Endothelial cell of umbilical vein (primary cell): Measurements from ENCODE around the gene TCF7L2.

ENCODE experiments used
- CTCF ChIP-seq, 2 donors: IDR thresholded peaks; 1 replicate in 1 of 2; 2 replicates in 1 of 2; pipeline ENCODE4 v1.5.1; 2011; ENCODE audit warnings: low read length in 2 of 2, mild to moderate bottlenecking in 2 of 2, moderate library complexity in 2 of 2, control low read depth in 1 of 2, inconsistent platforms in 1 of 2, low read depth in 1 of 2; ENCODE audit not compliant: insufficient read depth in 1 of 2; ENCODE audit errors: extremely low read depth in 1 of 2
- EZH2 ChIP-seq: IDR thresholded peaks from 2 replicates; pipeline ENCODE4 v1.6.1; 2012; ENCODE audit warnings: borderline replicate concordance, low read depth, mild to moderate bottlenecking, moderate library complexity, low read length, inconsistent platforms; ENCODE audit not compliant: severe bottlenecking

- no peak for TF ChIP-seq CTCF (IDR thresholded peaks at IDR 0.05; ENCODE audit: extremely low read depth in 1 of 2, insufficient read depth in 1 of 2, low read depth in 1 of 2, low read length in 2 of 2)
- no peak for TF ChIP-seq EZH2
These were observed 37.6 kb upstream of the TCF7L2 start for GRCh38 chr10:112912410-112912928.
